GM21619 (cell line): ENCODE data around the gene KLHL22.
"Not testable (repeated sequence)": the region's sequence is repeated elsewhere in the genome, so short reads cannot be mapped to it uniquely, and the experiment has no call there.

Experiments
- ATAC-seq: cut with Tn5 transposase; IDR thresholded peaks from one replicate; pipeline ENCODE4 v1.9.1; 2021; ENCODE audit not compliant: unreplicated experiment

The KLHL22 gene

GRCh38 chr22:20423008-20423905 lies 72.3 kb downstream of the KLHL22 start:
- ATAC-seq: no peak

GRCh38 chr22:20422271-20423007 lies 73.2 kb downstream of the KLHL22 start:
- no peak for ATAC-seq

- no peak for ATAC-seq
These were observed 74.1 kb downstream of the KLHL22 start for GRCh38 chr22:20421507-20421874.

- no peak for ATAC-seq
These were observed 75.3 kb downstream of the KLHL22 start for GRCh38 chr22:20420157-20420842.

- no peak for ATAC-seq
These were observed 76.0 kb downstream of the KLHL22 start for GRCh38 chr22:20419664-20419951.

- no peak for ATAC-seq
These were observed 77.3 kb downstream of the KLHL22 start for GRCh38 chr22:20418211-20418788.

- not testable (repeated sequence) for ATAC-seq
These were observed 79.9 kb downstream of the KLHL22 start for GRCh38 chr22:20415699-20416098.

- ATAC-seq: not testable (repeated sequence)
These were observed 80.4 kb downstream of the KLHL22 start for GRCh38 chr22:20415241-20415640.

GRCh38 chr22:20414450-20414849 lies 81.1 kb downstream of the KLHL22 start:
- ATAC-seq: no peak

- ATAC-seq: no peak
These were observed 81.5 kb downstream of the KLHL22 start for GRCh38 chr22:20414059-20414440.

- no peak for ATAC-seq
These were observed 82.2 kb downstream of the KLHL22 start for GRCh38 chr22:20413217-20414058.

GRCh38 chr22:20412474-20413216 lies 83.0 kb downstream of the KLHL22 start:
- ATAC-seq: no peak

GRCh38 chr22:20409385-20409784 lies 86.2 kb downstream of the KLHL22 start:
- not testable (repeated sequence) for ATAC-seq

GRCh38 chr22:20408891-20409290 lies 86.7 kb downstream of the KLHL22 start:
- ATAC-seq: no peak

- ATAC-seq: no peak
These were observed 87.8 kb downstream of the KLHL22 start for GRCh38 chr22:20407829-20408228.

- no peak for ATAC-seq
These were observed 88.7 kb downstream of the KLHL22 start for GRCh38 chr22:20406686-20407408.

- ATAC-seq: no peak
These were observed 89.5 kb downstream of the KLHL22 start for GRCh38 chr22:20405931-20406685.

- ATAC-seq: no peak
These were observed 90.2 kb downstream of the KLHL22 start for GRCh38 chr22:20405291-20405930.
